C4-2B (cell line): ENCODE results near the gene ZDBF2.
"Not testable (repeated sequence)": the region's sequence is repeated elsewhere in the genome, so short reads cannot be mapped to it uniquely, and the experiment has no call there.

Source experiments
- H3K27ac ChIP-seq: fragments of 450-650 bp; 2 replicates; pipeline ENCODE4 v1.5.1; 2017
- ZFX ChIP-seq: fragments of 450-650 bp; IDR thresholded peaks from 2 replicates; pipeline ENCODE4 v1.6.1; 2017
- TF ChIP-seq, protein P1 (sequence below): fragments of 450-650 bp; conservative IDR thresholded peaks from 2 replicates; pipeline ENCODE4 v1.5.1; 2017; ENCODE audit warnings: mild to moderate bottlenecking

Gene ZDBF2

GRCh38 chr2:206352571-206352970, 78.1 kb downstream of the ZDBF2 start:
- TF ChIP-seq ZFX: no peak
- TF ChIP-seq, protein P1, sequence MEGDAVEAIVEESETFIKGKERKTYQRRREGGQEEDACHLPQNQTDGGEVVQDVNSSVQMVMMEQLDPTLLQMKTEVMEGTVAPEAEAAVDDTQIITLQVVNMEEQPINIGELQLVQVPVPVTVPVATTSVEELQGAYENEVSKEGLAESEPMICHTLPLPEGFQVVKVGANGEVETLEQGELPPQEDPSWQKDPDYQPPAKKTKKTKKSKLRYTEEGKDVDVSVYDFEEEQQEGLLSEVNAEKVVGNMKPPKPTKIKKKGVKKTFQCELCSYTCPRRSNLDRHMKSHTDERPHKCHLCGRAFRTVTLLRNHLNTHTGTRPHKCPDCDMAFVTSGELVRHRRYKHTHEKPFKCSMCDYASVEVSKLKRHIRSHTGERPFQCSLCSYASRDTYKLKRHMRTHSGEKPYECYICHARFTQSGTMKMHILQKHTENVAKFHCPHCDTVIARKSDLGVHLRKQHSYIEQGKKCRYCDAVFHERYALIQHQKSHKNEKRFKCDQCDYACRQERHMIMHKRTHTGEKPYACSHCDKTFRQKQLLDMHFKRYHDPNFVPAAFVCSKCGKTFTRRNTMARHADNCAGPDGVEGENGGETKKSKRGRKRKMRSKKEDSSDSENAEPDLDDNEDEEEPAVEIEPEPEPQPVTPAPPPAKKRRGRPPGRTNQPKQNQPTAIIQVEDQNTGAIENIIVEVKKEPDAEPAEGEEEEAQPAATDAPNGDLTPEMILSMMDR: no peak
- H3K27ac ChIP-seq: no peak overlapping the region

DNA sequence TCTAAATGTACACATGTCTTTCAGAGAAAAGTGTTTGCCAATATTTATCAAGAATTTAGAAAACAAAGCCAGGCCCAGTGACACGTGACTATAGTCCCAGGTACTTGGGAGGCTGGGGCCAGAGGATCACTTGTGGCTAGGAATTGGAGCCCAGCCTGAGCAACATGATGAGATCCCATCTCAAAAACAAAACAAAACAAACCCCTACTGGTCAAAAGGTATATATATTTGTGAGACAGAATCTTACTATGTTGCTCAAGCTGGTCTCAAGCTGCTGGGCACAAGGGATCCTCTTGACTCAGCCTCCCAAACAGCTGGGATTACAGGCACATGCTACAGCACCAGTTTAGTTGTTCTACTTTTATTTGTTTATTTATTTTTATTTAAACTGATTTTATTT, 79.2 kb downstream of the ZDBF2 start:
- no peak for TF ChIP-seq ZFX
- H3K27ac ChIP-seq: no peak overlapping the region

GRCh38 chr2:206354129-206354528, 79.7 kb downstream of the ZDBF2 start:
- TF ChIP-seq ZFX: no peak
- TF ChIP-seq, protein P1: no peak
- H3K27ac ChIP-seq: no peak overlapping the region

GRCh38 chr2:206356840-206357239, 82.4 kb downstream of the ZDBF2 start:
- not testable (repeated sequence) for H3K27ac ChIP-seq

DNA sequence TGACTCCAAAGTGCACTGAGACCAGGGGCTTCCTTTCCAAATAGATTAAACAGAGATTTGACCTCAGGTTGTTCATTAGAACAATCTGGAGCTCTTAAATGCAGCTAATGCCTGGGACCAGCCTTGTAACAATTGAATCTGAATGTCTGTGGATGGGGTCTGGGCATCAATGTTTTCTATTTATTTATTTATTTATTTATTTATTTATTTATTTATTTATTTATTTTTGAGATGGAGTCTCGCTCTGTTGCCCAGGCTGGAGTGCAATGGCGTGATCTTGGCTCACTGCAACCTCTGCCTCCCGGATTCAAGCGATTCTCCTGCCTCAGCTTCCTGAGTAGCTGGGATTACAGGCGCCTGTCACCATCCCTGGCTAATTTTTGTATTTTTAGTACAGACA, 86.4 kb downstream of the ZDBF2 start:
- H3K27ac ChIP-seq: not testable (repeated sequence)

- H3K27ac ChIP-seq: no peak overlapping the region
- TF ChIP-seq, protein P1: no peak
- no peak for TF ChIP-seq ZFX
These were observed 87.1 kb downstream of the ZDBF2 start for GRCh38 chr2:206361407-206362045.
